GM19328 (cell line): ENCODE results near the gene RNF212.
"Not testable (repeated sequence)": the region's sequence is repeated elsewhere in the genome, so short reads cannot be mapped to it uniquely, and the experiment has no call there.

Experiments
- ATAC-seq: cut with Tn5 transposase; IDR thresholded peaks from one replicate; pipeline ENCODE4 v1.9.1; 2021; ENCODE audit warnings: mild to moderate bottlenecking, moderate library complexity; ENCODE audit not compliant: unreplicated experiment

The RNF212 gene

DNA sequence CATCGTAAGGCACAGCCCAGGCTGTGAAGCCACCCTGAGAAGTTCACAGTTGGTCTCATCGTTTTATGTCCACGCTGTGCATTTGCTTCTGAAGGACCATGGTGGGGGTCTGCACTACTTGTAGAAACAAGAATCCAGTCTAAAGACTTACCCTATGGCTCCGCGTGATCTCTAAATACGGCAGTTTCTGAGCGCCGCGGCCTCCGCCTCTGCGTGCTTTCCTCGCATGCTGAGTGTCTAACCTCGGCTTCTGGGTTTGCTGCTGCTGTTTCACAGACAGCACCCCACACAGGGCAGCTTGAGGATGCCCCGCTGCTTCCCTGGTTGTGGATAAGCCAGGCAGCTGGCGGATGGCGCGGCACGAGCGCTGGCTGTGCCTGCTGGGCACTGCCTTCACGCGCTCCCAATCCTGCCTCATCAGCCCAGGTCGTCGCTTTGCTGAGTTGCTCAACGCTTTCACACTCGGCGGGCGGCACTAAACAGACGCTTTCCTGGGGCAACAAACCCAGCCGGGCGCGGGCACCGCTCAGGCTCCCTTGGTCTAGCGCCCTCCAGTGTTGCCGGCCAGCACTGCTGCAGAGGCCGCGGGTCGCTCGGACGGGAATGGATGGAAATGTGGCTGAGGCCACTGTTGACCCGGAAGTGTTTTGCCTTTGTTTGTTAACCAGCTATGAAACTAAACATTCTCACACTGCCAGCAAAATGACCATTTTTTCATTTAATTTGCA is 62.7 kb downstream of the RNF212 start:
- ATAC-seq = no peak

- no peak for ATAC-seq
Measured at GRCh38 chr4:1049591-1049905, 63.8 kb downstream of the RNF212 start.

- no peak for ATAC-seq
Measured at GRCh38 chr4:1048773-1049590, 64.4 kb downstream of the RNF212 start.

DNA sequence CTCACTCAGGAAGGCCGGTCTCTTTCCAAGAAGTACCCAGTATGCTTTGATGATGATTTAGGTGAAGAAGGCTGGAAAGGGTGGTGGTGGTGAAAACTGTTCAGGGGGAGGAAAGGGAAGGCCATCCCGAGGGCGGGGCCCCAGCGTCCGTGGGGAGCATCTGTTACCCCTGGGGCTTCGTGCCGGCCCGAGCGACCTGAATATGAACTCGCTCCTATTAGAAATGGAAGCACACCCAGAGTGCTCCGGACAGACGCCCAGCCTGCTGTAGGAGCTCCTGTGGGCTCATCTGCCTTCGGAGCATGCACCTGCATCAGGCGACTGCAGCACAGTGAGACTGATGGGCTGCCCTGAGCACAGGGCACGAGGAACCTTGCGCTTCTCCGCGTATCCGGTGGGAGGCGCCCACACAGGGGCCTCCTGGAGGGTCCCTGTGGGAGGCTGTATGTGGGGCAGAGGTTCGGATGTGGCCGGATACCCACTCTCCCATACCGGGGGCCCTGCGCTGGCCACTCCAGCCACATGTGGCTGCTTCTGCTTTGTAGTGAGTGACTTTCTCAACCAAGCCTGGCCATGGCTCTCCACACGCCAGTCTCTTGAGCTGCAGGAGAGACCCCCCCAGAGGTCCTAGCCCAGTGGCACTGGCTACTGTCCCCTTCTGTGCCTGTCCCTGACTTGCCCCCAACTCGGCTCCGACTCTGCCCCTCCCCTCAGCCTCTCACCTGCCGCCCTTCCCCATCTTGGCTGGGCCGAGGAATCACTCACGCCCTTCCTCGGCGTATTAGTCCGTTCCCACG is 65.2 kb downstream of the RNF212 start:
- no peak for ATAC-seq

DNA sequence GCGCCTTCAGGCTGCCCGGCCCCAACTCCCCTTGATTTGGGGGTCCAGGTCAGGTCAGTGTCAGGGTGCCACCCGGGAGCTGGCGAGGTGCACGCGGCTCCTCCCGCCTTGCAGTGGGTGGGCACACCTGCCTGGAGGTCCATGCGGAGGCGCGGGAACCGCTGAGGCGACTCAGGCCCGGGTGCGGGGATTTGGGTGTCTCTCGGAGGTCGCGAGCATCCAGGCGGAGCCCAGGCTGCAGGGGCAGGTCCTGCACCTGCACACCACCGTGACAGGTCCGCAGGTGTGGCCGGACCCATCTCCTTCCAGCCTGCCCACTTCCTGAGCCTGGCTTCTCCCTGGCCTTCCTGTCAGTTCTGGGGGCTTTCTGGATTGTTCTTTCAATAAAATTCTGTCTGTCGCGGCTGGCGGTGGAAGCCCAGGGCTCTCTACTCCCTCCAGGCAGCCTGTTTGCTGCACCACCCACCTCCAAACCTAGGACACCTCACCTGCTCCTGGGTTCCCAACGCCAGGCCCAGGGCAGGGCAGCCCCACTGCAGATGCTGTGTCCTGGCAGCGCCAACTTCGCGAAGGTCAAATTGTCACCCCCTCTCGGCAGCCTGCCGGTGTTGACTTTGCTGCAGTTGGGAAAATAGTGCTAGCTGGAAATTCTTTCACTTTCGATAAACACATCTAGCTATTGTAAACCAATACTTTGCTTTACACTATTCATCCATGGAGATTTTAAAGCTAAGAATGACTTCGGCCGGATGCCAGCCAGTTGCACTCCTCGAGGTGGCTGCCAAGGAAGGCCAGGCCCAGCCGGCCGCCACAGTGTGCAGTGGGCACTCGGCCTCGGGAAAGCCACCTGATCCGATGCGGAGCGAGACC is 66.0 kb downstream of the RNF212 start:
- ATAC-seq = no peak

DNA sequence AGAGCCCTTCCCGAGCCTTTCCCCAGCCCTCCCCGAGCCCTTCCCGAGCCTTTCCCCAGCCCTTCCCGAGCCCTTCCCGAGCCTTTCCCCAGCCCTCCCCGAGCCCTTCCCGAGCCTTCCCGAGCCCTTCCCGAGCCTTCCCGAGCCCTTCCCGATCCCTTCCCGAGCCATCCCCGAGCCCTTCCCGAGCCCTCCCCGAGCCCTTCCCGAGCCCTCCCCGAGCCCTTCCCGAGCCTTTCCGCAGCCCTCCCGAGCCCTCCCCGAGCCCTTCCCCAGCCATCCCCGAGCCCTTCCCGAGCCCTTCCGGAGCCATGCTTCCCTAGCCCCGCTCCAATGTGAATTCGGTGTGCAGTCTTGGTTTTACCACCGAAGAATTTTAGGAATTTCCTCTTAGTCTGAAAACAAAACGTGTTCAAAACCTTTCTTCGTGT is 66.8 kb downstream of the RNF212 start:
- ATAC-seq = not testable (repeated sequence)

GRCh38 chr4:1045595-1046201 is 67.7 kb downstream of the RNF212 start:
- ATAC-seq = no peak

DNA sequence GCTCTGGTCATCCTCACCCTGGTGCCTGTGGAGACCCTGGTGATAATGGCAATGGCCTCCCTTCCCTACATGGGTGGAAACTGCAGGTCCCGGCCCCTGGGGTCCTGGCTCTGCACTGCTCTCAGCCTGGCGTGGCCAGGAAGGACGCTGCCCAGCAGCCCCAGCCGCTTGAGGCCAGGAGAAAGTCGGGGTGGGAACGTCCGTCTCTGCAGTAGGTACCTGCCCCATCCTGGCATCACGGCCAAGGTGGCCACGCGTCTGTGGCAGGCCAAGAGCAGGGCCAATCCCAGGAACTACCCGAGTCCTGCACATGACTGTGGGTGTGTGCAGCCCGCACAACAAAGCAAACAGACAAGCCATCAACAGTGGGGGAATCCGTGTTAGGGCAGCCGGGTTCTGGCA is 68.2 kb downstream of the RNF212 start:
- ATAC-seq = no peak

DNA sequence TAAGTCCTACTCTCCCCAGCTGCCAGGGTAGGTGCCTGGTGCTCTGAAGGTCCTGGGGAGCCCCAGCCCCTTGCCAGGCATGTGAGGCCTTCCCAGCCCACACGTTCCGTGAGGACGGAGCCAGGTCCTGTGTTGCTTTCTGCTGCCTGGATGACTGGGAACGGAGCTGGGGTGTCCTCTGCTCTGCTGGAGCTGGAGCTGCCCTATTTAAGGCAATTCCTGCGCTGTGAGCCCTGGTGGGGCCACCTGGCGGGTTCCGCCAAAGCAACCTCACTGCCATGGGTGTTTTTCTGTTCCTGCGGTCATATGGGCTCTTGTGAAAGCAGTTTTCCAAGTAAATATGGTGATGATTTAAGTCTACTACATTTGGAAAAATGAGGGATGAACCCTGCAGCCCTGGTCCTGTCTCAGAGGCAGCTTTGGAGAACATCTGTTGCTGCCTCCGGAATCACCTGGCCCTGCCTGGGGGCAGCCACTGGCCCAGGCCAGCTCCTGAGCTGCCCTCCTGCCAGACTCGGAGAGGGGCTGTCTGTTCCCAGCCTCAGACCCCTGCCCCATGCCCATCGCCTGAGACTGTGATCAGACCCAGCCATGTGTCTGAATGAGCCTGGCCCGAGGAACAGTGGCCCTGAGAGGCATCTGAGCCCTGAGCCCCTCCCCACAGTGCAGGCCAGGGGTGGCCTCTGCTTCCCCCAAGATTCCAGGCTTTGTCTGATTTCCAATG is 68.7 kb downstream of the RNF212 start:
- ATAC-seq = no peak

GRCh38 chr4:1043651-1044468 is 69.5 kb downstream of the RNF212 start:
- ATAC-seq = no peak

DNA sequence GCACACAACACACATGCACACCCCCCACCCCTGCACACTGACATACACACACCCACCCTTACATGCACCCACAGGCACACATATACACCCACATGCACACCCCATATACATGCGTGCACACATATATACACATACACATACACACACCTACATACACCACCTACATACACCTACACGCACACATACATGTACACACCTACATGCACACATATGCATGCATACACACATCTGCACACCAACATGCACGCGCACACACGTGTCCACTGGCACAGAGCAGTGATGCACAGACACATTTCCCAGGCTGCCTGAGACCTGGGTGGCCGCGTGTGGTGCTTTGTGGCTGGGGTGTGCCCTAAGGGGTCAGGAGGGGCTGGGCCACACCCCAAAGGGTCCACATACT is 70.2 kb downstream of the RNF212 start:
- no peak for ATAC-seq

DNA sequence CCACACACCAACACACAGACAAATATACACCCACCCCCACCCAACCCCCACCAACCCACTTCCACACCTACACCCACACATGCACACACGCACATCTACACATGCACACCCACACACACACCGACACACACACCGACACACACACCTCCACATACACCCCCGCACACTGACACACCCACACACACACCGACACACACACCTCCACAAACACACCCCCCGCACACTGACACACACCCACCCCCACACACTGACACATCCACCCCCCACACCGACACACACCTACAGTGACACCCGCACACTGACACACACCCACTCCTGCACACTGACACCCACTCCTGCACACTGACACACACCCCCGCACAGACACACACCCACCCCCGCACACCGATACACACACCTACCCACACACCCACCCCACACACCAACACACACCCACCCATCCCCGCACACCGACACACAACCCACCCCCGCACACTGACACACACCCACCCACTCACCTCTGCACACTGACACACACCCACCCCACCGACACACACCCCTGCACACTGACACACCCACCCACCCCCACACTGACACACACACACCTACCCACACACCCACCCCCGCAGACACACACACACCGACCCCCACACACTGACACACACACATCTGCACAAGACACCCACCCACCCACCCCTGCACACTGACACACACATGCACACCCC is 70.9 kb downstream of the RNF212 start:
- no peak for ATAC-seq

DNA sequence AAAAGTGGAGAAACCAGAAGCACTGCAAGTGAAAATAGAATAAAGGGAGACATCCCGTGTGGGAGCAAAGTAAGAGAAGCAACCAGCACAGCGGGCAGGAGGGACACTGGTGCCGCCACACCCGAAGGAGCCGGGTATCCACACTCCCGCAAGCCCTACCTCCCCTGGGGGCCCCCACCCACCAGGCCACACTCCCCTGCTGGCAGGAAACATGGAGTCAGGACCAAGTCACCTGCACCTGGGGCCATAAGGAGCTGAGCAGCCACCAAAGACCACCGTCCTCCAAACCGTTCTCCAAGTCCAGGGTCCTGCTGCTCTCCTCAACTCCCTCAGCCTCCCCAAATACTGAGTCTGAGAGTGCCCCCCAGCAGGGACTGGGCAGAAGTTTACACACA is 71.4 kb downstream of the RNF212 start:
- no peak for ATAC-seq

DNA sequence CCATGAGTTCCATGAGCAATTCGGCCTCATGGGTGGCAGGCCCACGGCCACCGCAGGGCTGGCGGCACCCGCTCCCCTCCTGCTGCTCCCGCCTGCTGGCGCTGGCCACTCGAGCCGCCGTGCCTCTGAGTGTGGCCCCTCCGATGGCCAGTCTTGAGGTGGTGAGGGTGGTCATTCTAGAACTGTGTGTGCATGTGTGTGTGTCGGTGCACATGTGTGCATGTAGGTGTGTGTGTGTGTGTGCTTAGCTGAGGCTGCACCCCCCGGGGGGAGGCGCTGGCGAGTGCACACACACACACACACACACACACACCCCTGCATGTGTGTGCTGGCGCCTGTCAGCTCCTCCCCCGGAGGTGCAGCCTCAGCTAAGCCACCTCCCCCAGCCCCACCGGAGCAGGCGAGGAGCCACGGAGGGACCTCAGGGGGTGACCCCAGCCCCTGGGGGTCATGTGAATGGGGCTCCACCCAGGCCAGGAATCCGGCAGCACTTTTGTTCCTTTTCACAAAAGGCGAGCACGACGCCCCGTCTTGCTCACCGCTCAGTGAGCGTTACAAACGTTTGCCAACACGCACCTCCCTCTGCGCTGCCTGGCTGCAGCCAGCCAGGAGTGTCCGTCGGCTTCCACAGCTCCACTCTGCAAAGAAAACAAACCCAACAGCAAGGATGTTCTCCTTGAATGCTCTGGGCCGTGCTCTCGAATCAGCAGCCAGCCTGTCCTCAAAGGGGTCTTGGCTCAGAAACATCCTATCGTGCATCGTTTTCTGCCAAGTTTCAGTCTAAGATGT is 72.0 kb downstream of the RNF212 start:
- no peak for ATAC-seq

DNA sequence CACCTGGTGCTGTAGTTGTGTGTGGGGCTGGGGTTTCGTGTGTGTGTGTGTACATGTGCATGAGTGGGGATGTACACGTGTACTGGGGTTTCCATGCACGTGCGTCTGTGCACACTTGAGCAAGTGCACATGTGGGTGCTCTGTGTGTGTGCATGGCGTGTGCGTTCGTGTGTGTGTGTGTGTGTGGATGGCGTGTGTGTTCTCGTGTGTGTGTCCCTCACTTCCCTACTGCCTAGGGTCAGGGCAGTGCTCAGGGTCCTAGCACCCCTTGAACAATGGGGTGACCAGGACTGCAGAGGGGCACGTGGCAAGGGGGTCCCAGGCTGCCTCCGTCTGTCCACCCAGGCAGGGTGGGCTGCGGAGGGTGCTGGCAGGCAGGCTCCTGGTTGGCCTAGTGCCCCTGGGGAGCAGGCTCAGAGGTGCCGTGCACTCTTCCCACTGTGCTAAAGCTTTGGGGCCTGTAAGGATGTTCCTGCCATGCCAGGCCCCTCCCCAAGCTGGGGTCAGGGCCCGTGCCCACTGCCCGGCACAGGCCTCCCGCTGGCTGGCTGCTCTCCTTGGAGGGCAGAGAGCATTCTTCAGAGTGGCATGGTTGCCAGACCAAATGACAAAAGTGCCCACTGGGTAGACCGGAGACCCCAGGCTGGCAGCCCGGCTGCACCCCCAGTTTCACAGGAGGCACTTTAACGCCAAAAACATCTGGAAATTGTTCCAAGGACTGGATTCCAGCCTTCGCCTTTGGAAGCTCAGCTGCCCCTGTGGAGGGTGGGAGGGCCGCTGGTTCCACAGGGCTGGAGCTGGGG is 72.8 kb downstream of the RNF212 start:
- ATAC-seq = no peak

- no peak for ATAC-seq
Measured at GRCh38 chr4:1039493-1040343, 73.6 kb downstream of the RNF212 start.
